Measurements from ENCODE around the gene BUB3.
"Not testable (repeated sequence)": the region's sequence is repeated elsewhere in the genome, so short reads cannot be mapped to it uniquely, and the experiment has no call there.

Gene BUB3

DNA sequence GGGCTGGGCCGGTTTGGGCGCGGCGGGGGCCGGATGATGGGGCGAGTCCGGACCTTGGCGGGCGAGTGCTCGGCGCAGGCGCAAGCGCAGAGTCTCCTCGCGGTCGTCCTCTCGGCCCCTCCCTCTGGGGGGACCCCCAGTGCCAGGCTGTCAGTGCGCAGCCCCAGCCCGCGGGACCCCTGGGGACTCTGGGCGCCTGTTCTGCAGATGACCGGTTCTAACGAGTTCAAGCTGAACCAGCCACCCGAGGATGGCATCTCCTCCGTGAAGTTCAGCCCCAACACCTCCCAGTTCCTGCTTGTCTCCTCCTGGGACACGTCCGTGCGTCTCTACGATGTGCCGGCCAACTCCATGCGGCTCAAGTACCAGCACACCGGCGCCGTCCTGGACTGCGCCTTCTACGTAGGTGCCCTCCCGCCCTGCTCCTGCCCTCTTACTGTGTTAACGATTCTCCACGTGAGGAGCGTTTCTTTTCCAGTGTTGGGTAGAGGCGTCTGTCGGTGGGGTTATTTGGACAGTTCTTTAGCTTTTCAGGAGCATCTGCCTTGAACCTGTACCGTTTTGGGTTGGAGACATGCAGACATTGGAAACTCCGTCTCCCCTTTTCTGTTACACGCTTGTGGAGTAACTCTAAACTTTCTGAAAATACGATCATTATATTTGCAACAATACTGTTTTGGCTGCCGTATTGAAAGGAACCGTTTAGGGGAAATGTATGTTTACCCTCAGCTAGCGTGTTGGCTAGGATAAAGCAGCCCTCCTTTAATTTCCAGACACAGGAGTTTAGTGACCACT, 706 bp downstream of the BUB3 start:
- peak in 1 of 2 donors; percentile 60 for DNase-seq (ENCODE audit: low read depth in 2 of 2)

DNA sequence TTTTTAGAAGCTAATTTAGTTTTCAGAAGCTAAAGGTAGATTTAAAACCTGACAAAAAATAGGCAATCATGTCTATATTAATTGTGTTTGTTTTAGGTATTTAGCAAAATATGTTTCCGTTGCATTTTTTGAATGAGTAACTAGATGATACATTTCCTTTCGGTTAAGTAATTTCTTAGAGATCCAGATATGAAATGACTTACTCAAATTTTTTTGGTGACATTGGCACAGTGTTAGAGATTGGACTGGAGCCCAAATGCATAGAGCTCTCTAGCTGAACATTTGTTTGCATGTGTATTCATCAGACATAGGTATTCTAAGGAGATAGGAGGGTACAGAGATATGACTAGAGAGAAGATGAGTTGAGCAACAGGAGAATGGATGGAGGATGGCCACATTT, 1.9 kb downstream of the BUB3 start:
- DNase-seq (ENCODE audit: low read depth in 2 of 2), result no peak

DNA sequence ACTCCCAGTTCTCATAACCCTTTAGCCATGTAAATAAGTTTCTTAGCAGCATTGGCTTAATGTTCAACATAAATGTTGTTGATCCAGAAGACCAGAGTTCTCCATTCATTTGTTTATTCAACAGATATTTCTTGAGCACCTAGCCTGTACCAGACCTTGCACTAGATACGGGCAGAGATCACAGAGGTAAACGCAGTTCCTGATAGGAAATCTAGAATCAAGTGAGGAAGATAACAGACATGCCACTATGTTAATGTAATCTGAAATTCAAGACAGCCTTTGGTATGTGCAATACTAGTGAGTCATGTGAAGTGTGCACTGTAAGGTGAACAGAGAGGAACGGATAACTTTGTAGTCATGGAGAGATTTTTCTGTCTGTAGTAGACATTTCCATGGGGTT, 3.0 kb downstream of the BUB3 start:
- no peak for DNase-seq (ENCODE audit: low read depth in 2 of 2)

DNA sequence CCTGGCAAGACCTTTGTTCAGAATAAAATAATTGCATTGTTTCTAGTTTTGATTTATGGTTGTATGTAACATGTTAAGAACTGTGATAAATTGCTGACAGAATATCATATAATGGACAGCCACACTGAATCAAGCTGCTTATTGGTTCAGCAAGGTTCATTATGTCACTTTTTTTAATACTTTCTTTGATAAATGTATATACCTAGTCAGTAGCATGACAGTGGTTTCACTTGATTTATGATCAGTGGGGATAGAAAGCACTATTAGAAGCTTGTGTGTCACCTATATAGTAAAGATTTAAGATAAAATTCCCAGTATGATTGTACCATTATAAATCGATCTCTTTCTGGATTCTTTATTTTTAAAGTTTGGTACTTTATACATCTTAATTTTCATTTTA, 4.5 kb downstream of the BUB3 start:
- no peak for DNase-seq (ENCODE audit: low read depth in 2 of 2)

DNA sequence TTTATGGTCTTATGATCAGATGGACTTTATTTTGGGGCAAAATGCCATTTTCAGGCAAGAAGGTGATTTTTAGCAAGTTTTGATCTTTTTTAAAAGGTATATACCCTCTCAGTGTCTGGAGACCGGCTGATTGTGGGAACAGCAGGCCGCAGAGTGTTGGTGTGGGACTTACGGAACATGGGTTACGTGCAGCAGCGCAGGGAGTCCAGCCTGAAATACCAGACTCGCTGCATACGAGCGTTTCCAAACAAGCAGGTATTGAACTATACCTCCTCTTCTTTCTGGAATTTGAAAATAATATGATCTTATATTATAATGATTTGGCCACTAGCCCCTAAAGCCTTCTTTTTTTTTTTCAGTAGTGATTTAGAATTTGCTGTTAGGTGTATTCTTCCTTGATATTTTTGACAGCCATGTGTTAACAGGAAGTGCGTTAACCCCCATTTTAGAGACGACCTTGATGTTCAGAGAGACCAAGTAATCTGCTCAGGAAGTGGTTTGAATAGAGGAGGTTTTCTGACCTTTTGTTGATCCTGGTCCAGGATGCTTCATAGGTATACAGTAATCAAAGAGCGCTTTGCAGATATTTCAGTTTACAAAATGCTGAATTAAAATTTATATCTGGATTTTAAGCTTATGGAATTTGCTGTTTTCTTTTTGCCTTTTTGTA, 6.2 kb downstream of the BUB3 start:
- no peak for DNase-seq (ENCODE audit: low read depth in 2 of 2)

DNA sequence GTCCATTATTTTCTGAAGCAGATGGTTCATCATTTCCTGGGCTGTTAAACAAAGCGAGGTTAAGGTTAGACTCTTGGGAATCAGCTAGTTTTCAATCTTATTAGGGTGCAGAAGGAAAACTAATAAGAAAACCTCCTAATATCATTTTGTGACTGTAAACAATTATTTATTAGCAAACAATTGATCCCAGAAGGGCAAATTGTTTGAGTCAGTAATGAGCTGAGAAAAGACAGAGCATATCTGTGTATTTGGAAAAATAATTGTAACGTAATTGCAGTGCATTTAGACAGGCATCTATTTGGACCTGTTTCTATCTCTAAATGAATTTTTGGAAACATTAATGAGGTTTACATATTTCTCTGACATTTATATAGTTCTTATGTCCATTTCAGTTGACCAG, 10.1 kb downstream of the BUB3 start:
- no peak for DNase-seq (ENCODE audit: low read depth in 2 of 2)

DNA sequence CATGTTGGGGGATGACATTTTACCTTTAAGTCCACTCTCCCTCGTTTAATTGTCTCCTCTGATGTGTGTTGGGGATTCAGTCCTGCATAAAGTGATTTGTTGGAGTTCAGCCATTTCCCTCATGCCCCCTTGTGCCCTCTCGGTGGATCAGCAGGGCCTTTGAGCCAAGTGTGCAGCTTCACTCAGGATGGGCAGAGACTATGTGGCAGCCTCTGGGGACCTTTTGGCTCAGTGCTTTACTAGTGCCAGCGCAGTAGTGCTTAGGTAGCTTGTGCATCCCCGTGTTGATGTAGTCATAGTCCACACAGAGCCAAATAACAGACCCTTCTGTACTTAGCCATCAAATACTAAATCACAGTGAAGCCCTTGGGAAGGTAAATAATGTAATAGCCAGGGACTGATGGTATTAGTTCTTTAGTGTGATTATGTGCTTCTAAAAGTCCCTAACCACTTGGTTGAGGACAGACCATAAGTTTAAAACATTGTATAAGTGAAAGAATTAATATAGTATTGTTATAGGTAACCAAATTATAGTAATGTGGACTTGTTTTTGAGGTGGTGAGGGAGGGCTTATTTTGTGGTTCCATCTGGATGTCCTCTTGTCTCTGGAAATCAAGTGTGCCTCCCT, 11.4 kb downstream of the BUB3 start:
- DNase-seq (ENCODE audit: low read depth in 2 of 2), result no peak

DNA sequence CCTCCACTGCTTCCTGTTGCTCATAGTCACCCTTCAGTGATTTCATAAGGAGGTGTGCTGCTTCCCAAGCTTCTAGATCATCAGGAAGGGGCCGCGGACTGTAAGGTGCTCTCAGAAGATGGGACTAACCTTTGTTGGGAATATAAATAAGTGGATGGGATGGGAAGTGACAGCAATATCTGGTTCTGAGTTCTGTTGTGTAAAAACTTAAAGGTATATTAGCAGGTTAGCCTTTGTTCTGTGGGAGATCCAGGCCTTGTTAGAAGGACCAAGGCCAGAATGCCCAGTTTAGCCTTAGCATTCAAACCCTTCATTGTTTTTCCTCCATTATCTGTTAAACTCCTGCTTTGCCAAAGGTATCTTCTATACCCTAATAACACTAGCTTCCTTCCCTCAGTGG, 12.4 kb downstream of the BUB3 start:
- no peak for DNase-seq (ENCODE audit: low read depth in 2 of 2)

DNA sequence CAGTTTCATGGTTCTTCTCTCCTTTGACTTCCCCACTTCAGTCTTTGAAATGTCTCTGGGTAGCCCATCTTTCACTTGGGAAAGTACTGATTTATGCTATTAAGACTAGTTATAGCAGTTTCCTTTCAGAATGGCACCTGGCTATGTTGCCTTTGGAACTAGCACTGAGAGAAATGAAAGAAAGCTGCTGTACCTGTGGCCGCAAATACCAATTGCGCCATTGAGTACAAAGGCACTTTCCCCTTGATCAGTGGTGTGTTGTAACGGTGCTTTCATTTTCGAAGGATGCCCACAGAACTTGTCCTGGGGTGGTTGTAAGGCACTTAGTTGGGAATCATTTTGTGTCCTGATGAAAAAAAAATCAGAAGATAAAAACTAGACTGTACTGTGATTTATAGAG, 16.8 kb downstream of the BUB3 start:
- no peak for DNase-seq (ENCODE audit: low read depth in 2 of 2)

DNA sequence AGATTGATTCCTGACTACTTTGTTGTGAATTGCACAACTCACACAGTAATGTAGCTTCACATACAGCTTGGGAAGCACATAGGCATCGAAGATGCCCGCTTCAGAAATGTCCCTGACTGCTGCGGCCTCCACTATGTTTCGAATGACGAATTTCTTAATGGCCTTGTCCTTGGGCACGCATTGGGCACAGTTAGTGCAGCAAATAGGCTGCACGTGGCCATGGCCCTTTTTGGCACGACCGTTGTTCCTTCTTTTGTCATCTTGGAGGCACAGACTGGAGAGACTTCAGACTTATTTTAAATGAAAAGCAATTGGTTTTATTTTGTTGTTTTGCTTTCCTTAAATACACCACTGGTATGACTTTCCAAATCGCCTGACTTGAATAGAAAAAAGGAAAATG, 17.4 kb downstream of the BUB3 start:
- DNase-seq (ENCODE audit: low read depth in 2 of 2), result not testable (repeated sequence)

DNA sequence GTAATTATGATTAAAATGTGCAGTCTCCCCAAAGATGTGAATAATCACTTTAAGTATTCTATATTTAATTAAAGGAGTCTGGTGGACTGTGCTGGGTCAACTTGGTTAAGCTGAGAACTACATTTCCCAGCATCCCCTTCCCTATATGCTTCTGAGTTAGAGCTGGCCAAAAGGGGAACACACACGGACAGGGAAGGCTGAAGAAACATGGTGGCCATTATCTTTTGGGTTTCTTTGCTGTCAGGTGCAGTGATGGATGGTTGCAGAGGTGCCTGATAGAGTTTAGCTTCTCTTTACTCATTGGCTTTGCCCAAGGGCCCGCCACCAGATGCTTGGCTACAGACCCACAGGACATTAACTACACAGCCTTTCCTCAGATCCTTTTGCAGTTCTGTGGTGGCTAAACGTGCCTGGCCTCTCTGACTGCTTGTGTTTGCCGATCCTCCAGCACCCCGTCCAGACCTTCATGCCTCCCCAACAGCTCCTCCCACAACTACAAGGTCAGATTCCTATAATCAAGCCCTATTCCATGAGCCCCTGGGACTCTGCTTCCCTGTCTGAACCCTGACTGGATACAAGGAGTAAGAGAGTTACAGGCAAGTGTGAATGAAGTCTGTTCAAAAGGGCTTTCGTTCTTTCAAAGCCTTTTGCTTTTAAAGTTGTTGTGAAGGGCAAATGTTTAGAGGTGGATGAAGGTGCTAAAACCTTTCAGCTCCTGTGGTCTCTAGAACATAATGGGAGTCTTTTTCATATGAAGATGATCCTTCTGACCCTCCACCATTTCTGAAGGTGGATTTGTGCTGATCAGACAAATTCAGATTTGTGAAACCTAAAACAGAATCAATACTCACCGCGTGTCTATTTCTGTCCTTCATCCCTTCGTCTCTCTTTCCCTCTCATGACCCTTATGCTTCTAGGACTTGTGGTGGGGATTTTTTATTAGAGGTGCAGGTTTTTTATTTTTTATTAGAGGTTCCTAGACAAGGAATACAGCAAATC, 21.5 kb downstream of the BUB3 start:
- DNase-seq (ENCODE audit: low read depth in 2 of 2), result no peak

DNA sequence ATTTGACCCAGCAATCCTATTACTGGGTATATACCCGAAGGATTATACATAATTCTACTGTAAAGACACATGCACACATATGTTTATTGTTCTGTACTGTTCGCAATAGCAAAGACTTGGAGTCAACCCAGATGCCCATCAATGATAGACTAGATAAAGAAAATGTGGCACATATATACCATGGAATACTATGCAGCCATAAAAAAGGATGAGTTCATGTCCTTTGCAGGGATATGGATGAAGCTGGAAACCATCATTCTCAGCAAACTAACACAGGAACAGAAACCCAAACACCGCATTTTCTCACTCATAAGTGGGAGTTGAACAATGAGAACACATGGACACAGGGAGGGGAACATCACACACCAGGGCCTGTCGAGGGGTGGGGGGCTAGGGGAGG, 24.2 kb downstream of the BUB3 start:
- not testable (repeated sequence) for DNase-seq (ENCODE audit: low read depth in 2 of 2)

DNA sequence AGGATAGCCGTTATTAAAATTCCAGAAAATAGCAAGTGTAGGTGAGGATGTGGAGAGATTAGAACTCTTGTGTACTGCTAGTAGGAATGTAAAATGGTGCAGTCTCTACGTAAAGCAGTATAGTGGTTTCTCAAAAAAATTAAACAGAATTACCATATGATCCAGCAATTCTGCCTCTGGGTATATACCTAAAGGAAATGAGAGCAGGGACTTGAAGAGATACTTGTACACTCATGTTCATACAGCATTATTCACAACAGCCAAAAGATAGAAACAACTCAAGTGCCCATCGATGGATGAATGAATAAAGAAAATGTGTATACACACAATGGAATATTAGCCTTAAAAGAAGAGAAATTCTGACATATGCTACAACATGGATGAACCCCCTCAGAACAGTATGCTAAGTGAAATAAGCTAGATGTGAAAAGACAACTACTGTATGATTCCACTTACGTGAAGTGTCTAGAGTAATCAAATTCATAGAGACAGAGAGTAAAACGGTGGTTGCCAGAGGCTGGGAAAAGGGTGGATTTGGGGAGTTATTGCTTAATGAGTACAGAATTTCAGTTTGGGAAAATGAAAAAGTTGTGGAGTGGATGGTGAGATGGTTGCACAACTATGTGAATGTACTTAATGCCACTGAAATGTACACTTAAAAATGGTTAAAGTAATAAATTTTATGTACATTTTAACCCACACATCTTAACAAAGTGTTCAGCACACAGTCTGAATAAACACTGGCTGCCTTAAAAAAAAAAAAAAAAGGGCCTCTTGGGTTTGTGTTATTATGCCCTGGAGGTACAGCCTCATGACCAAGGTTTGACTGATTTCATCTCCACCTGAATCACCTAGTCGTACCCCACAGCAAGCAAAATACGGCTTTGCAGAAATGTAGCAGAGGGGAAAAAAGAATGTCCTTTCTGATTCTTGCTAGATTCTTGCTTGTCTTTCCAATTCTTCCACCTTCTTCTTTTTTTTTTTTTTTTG, 26.2 kb downstream of the BUB3 start:
- DNase-seq (ENCODE audit: low read depth in 2 of 2), result no peak

DNA sequence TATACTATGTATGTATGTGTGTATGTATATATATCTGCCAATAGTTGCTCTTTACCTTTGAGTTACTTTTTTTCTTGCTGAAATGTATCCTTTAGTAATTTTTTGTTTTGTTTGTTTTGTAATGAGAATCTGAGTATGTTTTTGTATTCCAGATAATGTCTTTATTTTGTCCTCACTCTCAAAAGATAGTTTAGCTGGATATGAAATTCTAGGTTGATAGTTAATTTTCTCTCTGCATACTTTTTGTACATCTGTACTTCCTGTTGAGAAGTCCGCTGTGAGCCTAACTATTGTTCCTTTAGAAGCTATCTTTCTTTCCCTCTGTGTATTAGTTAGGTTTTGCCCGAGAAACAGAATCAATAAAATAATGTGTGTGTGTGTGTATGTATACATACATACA, 29.5 kb downstream of the BUB3 start:
- no peak for DNase-seq (ENCODE audit: low read depth in 2 of 2)

DNA sequence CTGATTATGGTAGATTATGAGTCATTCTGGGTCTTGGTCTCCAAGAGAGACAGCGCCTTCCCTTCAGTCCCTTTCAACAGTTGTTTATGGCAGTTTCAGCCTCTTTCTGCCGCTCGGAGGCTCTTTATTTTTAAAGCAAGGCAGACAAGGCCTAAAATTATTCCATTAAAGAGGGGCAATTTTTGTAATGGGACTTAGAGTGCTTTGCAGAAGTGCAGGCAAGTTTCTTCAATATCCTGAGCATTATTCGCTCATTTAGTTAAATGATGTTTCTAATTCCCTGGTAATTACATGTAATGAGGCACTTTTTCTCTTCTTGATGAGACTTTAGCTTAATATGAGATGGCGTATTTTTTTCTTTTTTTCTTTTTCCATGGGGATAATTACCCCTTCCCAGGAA, 33.6 kb downstream of the BUB3 start:
- DNase-seq (ENCODE audit: low read depth in 2 of 2), result no peak

DNA sequence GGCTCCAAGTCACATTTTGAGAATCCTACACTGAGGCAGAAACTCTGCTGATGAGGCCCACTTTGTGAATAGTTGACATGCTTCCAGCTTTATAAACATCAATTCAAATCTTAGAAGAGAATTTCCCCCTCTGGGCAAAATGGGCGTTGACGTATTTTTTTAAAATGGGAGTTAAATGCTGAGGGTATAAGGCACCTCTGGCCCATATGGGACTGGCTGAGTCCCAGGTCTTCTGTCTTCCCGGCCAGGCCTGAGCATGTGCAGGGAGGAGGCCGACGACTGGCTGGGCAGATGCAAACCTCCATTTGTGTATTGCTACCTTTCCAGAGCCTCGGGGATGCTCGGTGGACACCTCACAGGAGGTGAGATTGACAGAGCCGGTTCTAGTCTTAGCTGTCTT, 37.7 kb downstream of the BUB3 start:
- no peak for DNase-seq (ENCODE audit: low read depth in 2 of 2)

DNA sequence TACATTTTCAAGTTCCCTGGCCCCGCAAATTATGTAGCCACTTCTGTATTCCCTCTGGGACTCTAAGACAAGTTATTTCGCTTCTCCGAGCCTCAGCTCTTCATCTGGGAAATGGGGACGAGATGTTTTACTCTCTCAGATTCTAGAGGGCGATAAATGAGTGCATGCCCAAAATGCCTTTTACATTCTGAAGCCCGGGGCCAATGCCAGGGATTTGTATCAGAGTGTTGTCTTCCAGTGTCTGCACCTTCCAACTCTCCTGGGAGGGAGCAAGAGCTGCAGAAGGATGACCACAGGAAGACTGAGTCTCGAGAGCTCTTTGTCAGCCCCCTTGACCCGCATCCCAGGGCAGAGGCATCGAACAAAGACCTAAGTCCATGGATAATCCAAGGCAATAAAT, 39.9 kb downstream of the BUB3 start:
- DNase-seq (ENCODE audit: low read depth in 2 of 2), result no peak

DNA sequence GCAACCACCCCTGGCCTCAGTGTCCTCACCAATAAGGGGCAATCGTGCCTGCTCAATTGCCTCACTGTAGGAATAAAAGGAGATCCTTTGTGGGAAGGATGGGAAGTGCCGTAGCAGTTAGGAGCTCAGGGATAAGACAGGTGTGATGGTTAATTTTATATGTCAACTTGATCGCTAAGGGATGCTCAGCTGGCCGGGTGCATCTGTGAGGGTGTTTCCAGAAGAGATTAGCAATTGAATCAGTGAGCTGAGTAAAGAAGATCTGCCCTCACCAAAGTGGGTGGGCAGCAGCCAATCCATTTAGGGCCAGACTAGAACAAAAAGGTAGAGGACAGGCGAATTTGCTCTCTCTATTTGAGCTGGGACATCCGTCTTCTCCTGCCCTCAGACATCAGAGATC, 46.3 kb downstream of the BUB3 start:
- DNase-seq (ENCODE audit: low read depth in 2 of 2), result no peak

DNA sequence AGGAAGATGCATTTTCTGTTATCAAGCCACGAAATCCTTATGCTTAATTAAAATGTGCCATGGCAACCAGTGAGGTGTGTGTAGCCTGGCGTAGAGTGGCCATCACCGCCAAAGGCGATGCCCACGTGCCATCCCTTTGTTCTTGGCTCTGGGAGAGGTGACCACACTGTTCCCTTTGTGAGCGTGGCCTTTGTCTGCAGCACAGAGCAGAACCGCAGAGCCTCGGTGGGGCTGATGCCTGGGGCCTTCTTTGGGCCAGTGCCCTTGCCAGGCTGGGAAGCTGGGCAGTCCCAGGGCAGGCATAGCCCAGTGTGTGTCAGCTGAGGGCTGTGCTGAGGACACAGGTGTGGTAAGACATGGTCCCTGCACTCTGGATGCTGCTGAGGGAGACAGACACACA, 48.3 kb downstream of the BUB3 start:
- DNase-seq (ENCODE audit: low read depth in 2 of 2), result no peak

DNA sequence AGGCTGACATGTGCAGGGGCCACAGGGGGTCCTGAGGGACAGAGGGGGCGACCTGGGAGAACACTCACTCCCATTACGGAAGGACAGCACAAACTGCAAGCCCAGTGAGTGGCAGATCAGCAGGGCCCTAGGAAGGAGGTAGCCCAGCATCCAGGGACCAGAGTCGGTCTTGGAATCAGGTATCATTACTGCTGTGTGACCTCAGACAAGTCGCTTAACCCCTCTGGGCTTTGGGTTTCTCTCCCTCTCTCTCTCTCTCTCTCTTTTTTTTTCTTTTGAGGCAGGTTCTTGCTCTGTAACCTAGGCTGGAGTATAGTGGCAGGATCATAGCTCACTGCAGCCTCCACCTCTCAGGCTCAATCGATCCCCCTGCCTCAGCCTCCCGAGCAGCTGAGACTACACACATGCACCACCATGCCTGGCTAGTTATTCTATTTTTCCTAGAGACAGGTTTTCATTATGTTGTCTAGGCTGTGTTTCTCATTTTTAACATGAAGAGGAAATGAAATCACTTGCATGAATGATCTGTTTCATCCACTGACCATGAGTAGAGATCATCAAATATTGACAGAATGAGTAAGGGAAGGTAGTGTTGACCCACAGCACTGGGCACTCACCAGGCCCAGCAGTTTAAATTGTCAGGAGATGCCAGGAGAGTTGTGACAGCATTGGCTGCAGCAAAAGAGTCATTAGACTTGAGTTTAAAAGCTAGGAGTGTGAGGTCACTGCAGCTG, 49.4 kb downstream of the BUB3 start:
- DNase-seq (ENCODE audit: low read depth in 2 of 2), result no peak

All from stimulated activated CD8-positive, alpha-beta memory T cell treated with anti-CD3 and anti-CD28 coated beads, Interleukin-15, amount 100 ng/mL, for 48 hours (primary cell).